Epithelial cell of esophagus (primary cell): ENCODE data around the gene TMEM135.

Experiments
- DNase-seq: peaks from one replicate; pipeline ENCODE4 v3.0.0; 2010; ENCODE audit warnings: low read depth
- H3K4me3 ChIP-seq: 2 replicates; pipeline ENCODE4 v1.5.1; 2011; ENCODE audit warnings: mild to moderate bottlenecking, low read length, control low read depth
- CTCF ChIP-seq: IDR thresholded peaks from 2 replicates; pipeline ENCODE4 v1.5.1; 2011; ENCODE audit warnings: low read depth, mild to moderate bottlenecking, low read length, control low read depth, inconsistent platforms; ENCODE audit not compliant: insufficient read depth; ENCODE audit errors: missing control alignments

The TMEM135 gene

GRCh38 chr11:87307101-87307500, 269.4 kb downstream of the TMEM135 start:
- no peak for TF ChIP-seq CTCF
- H3K4me3 ChIP-seq: no peak overlapping the region
- DNase-seq: no peak

DNA sequence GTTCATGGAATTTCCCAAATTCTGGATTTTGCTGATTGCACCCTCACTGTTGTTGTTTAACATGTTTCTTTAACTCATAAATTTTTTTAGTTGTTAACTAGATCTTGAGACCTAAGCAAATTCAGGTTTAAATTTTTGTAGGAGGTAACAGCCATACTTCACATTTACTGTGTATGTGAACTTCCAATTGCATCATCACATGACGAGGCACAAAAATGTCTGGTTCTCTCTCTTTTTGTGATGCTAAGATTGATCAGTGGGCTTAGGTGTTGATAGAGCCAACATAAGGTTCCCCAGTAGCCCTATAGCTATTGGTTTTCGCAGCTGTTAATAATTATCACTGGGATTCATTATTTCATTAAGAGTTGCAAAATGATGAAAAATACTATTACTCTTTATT, 277.5 kb downstream of the TMEM135 start:
- no peak overlapping the region for H3K4me3 ChIP-seq
- no peak for DNase-seq
- TF ChIP-seq CTCF: no peak

- no peak overlapping the region for H3K4me3 ChIP-seq
- no peak for DNase-seq
- no peak for TF ChIP-seq CTCF
These were observed 278.8 kb downstream of the TMEM135 start for GRCh38 chr11:87316491-87316890.

DNA sequence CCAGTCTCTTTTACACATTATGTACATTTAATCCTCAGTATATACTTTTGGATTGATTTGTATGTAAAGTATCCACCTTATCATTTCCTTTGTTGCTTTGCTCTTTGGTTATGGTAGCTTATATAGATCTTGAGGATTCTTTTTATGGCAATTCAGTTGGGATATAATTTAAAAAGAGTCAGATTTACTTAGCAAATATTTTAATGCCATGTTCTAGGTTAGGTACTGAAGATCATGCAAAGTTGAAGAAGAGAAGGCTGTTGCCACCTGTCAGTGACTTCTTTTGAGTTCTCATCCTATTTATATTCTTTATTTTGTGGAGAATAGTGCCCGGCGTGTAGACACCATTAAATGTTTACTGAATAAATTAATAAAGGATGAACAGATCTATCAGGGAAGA, 279.7 kb downstream of the TMEM135 start:
- no peak for DNase-seq
- no peak for TF ChIP-seq CTCF
- H3K4me3 ChIP-seq: no peak overlapping the region

GRCh38 chr11:87320123-87320522, 282.4 kb downstream of the TMEM135 start:
- TF ChIP-seq CTCF: no peak
- no peak for DNase-seq
- no peak overlapping the region for H3K4me3 ChIP-seq

- no peak for TF ChIP-seq CTCF
- H3K4me3 ChIP-seq: no peak overlapping the region
- no peak for DNase-seq
These were observed 284.8 kb downstream of the TMEM135 start for GRCh38 chr11:87322568-87322967.

DNA sequence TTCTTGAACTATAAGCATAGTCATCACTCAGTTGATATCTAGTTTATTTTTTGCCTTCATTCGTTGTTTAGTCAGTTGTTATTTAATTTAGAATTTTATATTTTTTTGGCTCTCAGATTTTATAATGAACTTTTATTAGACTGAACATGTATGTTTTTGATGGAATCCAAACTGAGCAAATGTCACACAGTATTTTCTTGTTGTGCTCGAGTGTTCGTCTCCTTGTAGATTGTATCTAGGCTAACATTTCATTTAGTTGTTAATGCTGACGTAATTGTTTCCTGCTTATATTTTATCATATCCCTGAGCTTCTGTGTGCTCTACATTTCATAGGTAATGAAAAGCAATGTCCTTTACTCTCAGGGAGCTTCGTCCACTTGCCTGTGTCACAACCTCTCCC, 286.2 kb downstream of the TMEM135 start:
- DNase-seq: no peak
- no peak overlapping the region for H3K4me3 ChIP-seq
- TF ChIP-seq CTCF: no peak
